Nasal cavity respiratory epithelium epithelial cell of viscerocranial mucosa (primary cell): Measurements from ENCODE around the gene SH3BP2. TPM values are rescaled to one million over a fixed set of nuclear protein-coding genes. Genes with fewer than 3 reads are reported as not detected.

ENCODE experiments used
- total RNA-seq: library from RNA; depleted of rRNA; stranded (reverse); fragments of >200 nt; gene quantifications from 2 replicates; pipeline ENCODE4 v1.2.3, GENCODE V29; 2014

Gene SH3BP2, protein sequence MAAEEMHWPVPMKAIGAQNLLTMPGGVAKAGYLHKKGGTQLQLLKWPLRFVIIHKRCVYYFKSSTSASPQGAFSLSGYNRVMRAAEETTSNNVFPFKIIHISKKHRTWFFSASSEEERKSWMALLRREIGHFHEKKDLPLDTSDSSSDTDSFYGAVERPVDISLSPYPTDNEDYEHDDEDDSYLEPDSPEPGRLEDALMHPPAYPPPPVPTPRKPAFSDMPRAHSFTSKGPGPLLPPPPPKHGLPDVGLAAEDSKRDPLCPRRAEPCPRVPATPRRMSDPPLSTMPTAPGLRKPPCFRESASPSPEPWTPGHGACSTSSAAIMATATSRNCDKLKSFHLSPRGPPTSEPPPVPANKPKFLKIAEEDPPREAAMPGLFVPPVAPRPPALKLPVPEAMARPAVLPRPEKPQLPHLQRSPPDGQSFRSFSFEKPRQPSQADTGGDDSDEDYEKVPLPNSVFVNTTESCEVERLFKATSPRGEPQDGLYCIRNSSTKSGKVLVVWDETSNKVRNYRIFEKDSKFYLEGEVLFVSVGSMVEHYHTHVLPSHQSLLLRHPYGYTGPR
- total RNA-seq: 25.6 and 113 TPM in 2 replicates

DNA sequence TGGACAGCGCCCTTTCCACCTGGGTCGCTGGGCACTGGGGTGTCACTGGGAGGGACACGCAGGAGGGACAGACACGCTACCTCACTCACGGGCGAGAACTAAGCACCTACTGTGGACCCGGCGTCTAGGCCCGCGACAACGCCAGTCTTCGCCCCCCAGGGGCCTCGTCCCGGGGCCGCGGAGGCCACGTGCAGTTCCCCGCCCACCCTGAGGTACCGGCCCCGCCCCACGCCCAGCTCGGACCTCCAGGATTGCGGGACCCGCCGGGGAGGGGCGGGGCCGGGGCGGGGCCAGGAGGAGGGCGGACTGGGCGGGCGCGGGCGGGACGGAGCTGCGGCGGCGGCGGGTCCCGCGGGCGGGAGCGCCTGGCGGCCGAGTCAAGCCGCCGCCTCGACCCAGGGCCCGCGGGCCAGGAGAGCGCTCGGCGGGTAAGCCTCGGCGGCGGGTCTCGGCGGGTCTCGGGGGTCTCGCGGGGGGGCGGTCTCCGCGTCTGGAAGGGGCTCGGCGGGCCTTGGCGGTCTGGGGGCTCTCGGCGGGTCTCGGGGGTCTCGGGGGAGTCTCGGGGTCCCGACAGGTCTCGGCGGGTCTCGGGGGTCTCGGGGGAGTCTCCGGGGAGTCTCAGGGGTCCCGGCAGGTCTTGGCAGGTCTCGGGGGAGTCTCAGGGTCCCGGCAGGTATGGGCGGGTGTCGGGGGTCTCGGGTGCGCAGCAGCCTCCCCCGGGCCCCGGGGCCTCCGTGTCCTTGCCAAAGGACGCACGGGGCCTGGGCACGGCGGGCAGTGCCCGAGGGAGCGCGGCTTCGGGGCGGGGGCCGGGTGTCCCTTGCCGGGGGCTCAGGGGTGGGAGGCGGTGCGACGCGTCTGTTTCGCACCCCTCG lies at the start of gene SH3BP2:
TSS of gene SH3BP2 (plus strand) at position 375 of the 875 bp plus-strand sequence. CDS start 27,533 bp downstream, outside the sequence.

DNA sequence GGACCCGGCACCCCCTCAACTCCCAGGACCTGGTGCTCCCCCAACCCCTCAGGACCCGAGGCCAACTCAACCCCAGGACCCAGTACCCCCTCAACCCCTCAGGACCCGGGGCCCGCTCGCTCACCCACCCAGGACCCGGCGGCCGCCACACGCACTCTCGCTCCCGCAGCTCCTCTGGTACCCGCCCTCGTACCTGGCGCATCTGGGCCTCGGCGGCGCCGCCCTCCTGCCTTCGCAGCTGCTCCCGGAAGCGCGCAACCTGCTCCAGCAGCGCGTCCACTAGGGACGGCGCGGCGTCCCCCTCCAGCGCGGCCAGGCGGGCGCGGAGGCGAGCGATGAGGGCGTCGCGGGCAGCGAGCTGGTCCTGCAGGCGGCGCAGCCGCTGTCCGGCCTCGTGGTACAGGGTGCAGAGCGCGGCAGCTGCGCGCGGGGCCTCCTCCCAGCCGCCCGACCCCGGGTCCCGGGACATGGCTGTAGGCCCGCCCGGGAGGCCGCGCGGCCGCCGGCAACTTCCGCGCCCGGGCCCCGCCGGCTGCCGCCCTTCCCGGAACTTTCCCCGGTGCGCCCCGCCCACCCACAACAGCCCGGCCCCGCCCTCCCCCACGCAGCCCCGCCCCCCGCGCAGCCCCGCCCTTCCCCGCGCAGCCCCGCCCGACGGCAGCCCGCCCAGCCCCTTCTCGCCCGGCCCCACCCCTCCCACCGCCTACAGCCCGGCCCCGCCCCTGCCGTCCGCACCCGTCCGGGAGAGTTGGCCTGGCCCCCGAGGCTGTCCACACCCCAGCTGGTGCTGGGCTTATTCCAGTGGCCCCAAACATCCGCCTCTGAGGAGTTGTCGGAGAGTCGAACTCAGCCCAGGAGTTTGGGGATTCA lies 36.8 kb upstream of the SH3BP2 start, which contains the start of gene TNIP2:
TSS of gene TNIP2 (minus strand) at position 516 of the 870 bp plus-strand sequence. CDS start at position 469, 47 bp downstream.

DNA sequence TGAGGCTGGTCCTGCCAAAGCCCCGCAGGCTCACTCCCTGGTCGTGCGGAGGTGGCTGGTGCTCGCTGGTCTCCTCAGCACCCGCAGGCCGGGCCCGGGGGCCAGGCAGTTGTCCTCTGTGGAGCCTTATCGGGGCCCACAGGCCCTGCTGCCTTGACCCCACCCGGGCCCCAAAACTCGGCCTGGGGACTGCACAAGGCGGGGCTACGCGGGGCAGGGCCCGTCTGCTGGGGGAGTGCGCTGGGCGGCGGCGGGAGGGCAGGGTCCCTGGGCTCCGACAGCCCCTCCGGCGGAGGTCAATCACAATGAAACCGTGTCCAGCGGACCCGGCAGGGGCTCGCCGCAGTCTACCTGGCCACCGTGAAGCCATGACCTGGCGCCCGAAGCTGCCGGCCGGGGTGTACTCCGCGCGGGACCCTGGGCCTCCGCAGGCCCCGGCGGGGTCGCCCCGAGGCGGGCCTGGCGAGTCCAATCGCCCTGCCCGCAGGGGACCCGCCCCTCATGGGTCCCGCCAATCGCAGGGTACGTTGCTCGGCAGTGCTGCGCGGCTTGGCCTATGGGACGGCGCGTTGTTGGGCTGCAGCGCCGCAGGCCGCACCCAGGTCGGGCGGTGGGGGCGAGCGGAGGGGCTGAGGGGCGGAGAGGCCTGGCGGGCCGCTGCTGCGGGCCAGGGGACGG lies 50.5 kb downstream of the SH3BP2 start, which contains the start of gene ADD1:
TSS of gene ADD1 (plus strand) at position 582 of the 678 bp plus-strand sequence. CDS start 32,072 bp downstream, outside the sequence.

Other genes starting within 250 kb of the SH3BP2 start
- gene TNIP2, start 36.7 kb upstream of the SH3BP2 start, total RNA-seq: 47.8 and 64.4 TPM in 2 replicates
- 82.4 and 140 TPM in 2 replicates for gene ADD1, start 50.8 kb downstream of the SH3BP2 start, total RNA-seq
- 35.5 and 57.4 TPM in 2 replicates for gene NOP14, start 170.3 kb downstream of the SH3BP2 start, total RNA-seq
- gene GRK4, start 170.5 kb downstream of the SH3BP2 start, total RNA-seq: 3.4 and 4.8 TPM in 2 replicates